ENCODE results near the gene ADNP.
A peak's percentile ranks its signal among the peaks of the same experiment; 100 is the strongest.

ADNP gene

DNA sequence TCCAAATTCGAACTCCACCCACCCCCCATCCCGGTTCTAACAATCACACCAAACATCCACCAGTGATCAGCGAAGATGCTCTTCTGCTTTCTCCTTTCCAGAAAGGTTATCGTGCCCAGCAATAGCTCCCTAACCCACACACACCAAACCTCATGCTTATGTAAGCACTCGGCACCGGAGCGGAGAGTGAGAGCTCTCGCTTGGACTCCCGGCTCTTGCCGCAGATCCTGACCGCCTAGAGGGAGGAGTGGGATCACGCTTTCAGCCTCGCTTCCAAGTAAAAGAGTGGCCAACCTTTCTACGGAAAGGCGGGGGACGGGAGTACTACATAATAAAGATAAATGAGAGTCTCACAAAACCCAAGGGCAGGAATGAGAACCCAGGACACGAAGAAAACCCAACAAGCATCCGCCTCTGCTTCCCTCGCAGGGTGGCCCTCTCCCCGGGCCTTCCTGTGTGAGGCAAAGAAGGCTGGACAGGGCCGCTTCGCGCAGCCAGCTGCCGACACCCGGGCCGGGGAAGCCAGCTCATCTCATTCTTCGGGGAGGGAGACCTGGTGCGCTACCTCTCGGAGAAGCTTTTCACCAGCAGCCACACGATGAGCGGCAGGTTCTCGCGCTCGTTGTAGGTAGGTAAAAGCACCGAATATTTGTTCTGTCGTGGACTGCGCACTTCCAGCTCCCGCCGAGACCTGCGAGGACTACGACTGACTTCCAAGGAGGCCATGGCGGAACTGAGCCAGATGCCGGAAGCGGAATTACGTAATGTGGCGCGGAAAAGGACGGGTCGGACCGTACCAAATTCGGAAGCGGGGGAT, 26.8 kb upstream of the ADNP start, which contains the start of gene DPM1:
Gene DPM1, minus strand, starts transcription at position 735 of the 817 bp plus-strand sequence. Its CDS starts 9 bp downstream, at position 726.
- peak within 1 kb of the TSS; percentile 99 for H3K4me3 Mint-ChIP-seq
- no peaks in the 10 kb centered on the region for H3K9me3 Mint-ChIP-seq
- H3K27ac Mint-ChIP-seq: peak within 1 kb of the TSS; percentile 96
- peak; percentile 92 for DNase-seq
- H3K4me1 Mint-ChIP-seq: peaks cover 61% of the 10 kb centered on the region
- H3K27me3 Mint-ChIP-seq: no peaks in the 10 kb centered on the region
- peaks cover 31% of the 10 kb centered on the region for H3K36me3 Mint-ChIP-seq
- CTCF ChIA-PET: interaction anchor here (0.9 to 2.8 kb wide), 8 partner anchors 9 to 208 kb away, joined by 3 to 19 read pairs (median 6); partner anchors contain the start of genes ADNP and BCAS4

DNA sequence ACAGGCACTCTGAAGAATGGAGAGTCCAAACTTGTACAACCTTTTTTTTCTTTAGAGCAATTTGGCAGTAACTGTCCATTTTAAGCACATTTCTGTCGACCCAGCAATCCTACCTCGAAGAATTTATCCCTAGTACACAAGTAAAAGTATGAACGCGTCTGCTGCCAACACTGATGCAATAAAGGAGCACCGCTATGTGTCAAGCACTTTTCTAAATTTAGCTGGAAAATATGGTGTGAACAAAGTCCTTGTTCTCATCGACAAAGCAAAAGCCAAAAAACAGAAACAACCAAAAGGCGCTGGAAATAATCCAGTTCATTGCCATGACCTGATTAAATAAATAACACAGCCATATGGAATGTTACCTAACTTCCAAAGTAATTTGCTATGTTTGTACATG, 26.0 kb upstream of the ADNP start:
- Mint-ChIP-seq H3K27ac (peak overlapping the region; percentile 96), H3K36me3 (peaks cover 33% of the 10 kb centered on the region), H3K4me1 (peaks cover 61% of the 10 kb centered on the region), H3K9me3 (no peaks in the 10 kb centered on the region), H3K4me3 (peak overlapping the region; percentile 99), H3K27me3 (no peaks in the 10 kb centered on the region)
- CTCF ChIA-PET: interaction anchor here (0.9 to 2.8 kb wide), 7 partner anchors 10 to 208 kb away, joined by 3 to 19 read pairs (median 4); partner anchors contain the start of gene BCAS4
- DNase-seq: no peak

- Mint-ChIP-seq H3K36me3 (peaks cover 46% of the 10 kb centered on the region), H3K4me1 (peaks cover 40% of the 10 kb centered on the region)
Observed at GRCh38 chr20:50953821-50954220, 22.6 kb upstream of the ADNP start.

DNA sequence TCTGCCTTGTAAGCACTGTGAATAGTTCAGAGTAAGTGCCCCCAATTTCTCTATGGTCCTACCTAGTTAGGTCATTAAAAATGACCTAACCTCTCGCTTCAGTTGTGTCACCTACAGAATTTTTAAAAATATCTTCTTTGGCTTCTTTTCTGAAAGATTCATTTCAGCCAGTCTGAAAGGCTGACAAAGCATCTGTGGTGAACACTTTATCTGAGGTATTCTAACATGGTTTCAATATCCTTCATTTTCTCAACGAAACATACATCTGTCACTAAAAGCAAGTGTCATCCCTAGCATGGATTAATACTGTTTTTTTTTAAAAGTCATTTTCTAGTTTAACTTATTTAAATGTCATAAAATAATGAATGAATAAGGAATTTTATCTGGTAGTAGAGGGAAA, 22.0 kb upstream of the ADNP start:
- CTCF ChIA-PET: no interaction called here
- Mint-ChIP-seq H3K4me3 (no peak overlapping the region), H3K27ac (no peak overlapping the region), H3K27me3 (no peaks in the 10 kb centered on the region), H3K4me1 (peaks cover 34% of the 10 kb centered on the region), H3K9me3 (no peaks in the 10 kb centered on the region), H3K36me3 (peaks cover 45% of the 10 kb centered on the region)
- DNase-seq: no peak

More at GRCh38 chr20:50953821-50954220, 22.6 kb upstream of the ADNP start:
- no peak for DNase-seq
- H3K4me3 Mint-ChIP-seq: no peak overlapping the region
- CTCF ChIA-PET: no interaction called here
- no peaks in the 10 kb centered on the region for H3K27me3 Mint-ChIP-seq
- no peak overlapping the region for H3K27ac Mint-ChIP-seq
- no peaks in the 10 kb centered on the region for H3K9me3 Mint-ChIP-seq

- CTCF ChIA-PET: no interaction called here
- no peak for DNase-seq
- Mint-ChIP-seq H3K36me3 (peaks cover 43% of the 10 kb centered on the region), H3K4me1 (no peaks in the 10 kb centered on the region), H3K4me3 (no peak overlapping the region), H3K27me3 (no peaks in the 10 kb centered on the region), H3K27ac (no peak overlapping the region), H3K9me3 (no peaks in the 10 kb centered on the region)
Observed at GRCh38 chr20:50948132-50948785, 17.0 kb upstream of the ADNP start.

GRCh38 chr20:50943069-50943468, 11.8 kb upstream of the ADNP start:
- Mint-ChIP-seq H3K4me3 (no peak overlapping the region), H3K27me3 (no peaks in the 10 kb centered on the region)
- no peak for DNase-seq

GRCh38 chr20:50933589-50933988, 2.4 kb upstream of the ADNP start:
- Mint-ChIP-seq H3K36me3 (peaks cover 44% of the 10 kb centered on the region), H3K27ac (no peak overlapping the region), H3K4me3 (no peak overlapping the region), H3K4me1 (peaks cover 26% of the 10 kb centered on the region), H3K9me3 (no peaks in the 10 kb centered on the region), H3K27me3 (no peaks in the 10 kb centered on the region)
- no peak for DNase-seq
- CTCF ChIA-PET: interaction anchor here (0.9 to 10.7 kb wide), 4 partner anchors 9 to 140 kb away, joined by 3 to 167 read pairs (median 4); partner anchors contain the start of genes BCAS4, DPM1 and MOCS3

More at GRCh38 chr20:50943069-50943468, 11.8 kb upstream of the ADNP start:
- Mint-ChIP-seq H3K27ac (no peak overlapping the region), H3K36me3 (peaks cover 38% of the 10 kb centered on the region), H3K4me1 (no peaks in the 10 kb centered on the region), H3K9me3 (no peaks in the 10 kb centered on the region)
- CTCF ChIA-PET: interaction anchor here (1.0 to 2.7 kb wide), 3 partner anchors 9 to 15 kb away, joined by 3 to 7 read pairs (median 4); partner anchors contain the start of genes DPM1 and MOCS3

DNA sequence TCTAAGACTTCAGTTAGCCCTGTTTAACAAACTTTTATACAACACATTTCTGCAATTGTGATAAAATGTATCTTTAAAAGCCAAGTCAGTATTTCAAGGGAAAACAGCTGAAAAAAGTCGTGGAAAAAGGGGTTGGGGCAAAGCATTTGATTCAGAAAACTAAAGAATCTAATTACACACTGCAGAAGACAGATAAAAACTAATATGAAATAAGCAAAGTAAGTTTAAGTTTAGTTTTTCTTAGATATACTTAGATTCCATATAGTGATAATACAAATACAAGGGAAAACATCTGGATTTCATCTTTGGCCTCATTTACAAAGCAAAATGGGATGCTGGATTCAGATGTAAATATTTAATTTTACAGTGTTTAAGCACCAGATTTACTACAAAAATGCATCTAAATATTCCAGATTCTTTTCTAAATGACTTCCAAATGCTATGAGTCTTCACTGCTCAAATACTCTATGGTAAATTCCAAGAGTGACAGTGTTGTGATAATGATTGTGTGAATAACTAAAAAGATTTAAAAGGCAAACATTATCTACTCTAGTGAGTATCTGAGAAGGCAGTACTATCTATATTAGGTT, 1.5 kb upstream of the ADNP start:
- Mint-ChIP-seq H3K27ac (peak overlapping the region; percentile 94), H3K4me3 (peak overlapping the region; percentile 78), H3K36me3 (peaks cover 48% of the 10 kb centered on the region), H3K9me3 (no peaks in the 10 kb centered on the region), H3K27me3 (no peaks in the 10 kb centered on the region), H3K4me1 (peaks cover 34% of the 10 kb centered on the region)
- CTCF ChIA-PET: interaction anchor here (2.0 to 10.7 kb wide), 2 partner anchors 26 to 140 kb away, joined by 10 to 167 read pairs; partner anchors contain the start of genes BCAS4, DPM1 and MOCS3
- no peak for DNase-seq

DNA sequence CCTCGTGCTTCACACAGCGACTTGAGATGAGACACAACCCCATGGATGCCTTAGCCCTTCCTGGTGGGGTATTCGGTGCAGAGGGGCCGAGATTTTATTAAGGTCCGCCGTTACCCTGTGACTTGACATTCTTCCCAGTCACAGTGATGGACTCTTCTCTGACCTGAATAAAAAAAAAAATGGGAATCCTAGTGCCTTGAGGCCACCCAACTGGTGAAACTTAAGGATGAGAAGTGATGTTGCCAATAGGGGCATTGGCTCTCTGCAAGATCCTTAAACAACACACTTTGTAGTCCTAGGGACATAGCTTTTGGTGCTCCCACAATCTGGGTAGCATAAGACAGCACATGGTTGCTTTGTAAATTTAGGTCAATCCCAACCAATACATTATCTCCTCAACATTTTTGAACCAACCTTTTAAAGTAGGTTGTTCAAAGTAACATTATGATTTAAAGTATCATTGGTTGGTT, 814 bp upstream of the ADNP start:
- no peak for DNase-seq
- Mint-ChIP-seq H3K27ac (peak overlapping the region; percentile 94), H3K4me1 (peaks cover 41% of the 10 kb centered on the region), H3K9me3 (no peaks in the 10 kb centered on the region), H3K36me3 (peaks cover 54% of the 10 kb centered on the region), H3K4me3 (peak overlapping the region; percentile 78), H3K27me3 (no peaks in the 10 kb centered on the region)
- CTCF ChIA-PET: interaction anchor here (1.0 to 10.7 kb wide), 7 partner anchors 11 to 139 kb away, joined by 3 to 167 read pairs (median 5); partner anchors contain the start of genes BCAS4, DPM1 and MOCS3

GRCh38 chr20:50930976-50931305, 296 bp downstream of the ADNP start:
- CTCF ChIA-PET: interaction anchor here (0.6 to 10.7 kb wide), 10 partner anchors 10 to 143 kb away, joined by 3 to 167 read pairs (median 4); partner anchors contain the start of genes BCAS4, DPM1 and MOCS3
- H3K9me3 Mint-ChIP-seq: no peaks in the 10 kb centered on the region
- H3K4me3 Mint-ChIP-seq: peak overlapping the region; percentile 78
- no peaks in the 10 kb centered on the region for H3K27me3 Mint-ChIP-seq
- no peak for DNase-seq
- H3K36me3 Mint-ChIP-seq: peaks cover 50% of the 10 kb centered on the region
- H3K4me1 Mint-ChIP-seq: peaks cover 49% of the 10 kb centered on the region
- peak overlapping the region; percentile 94 for H3K27ac Mint-ChIP-seq

- H3K27me3 Mint-ChIP-seq: no peaks in the 10 kb centered on the region
- no peaks in the 10 kb centered on the region for H3K9me3 Mint-ChIP-seq
- H3K27ac Mint-ChIP-seq: peak overlapping the region; percentile 98
- H3K4me1 Mint-ChIP-seq: peaks cover 55% of the 10 kb centered on the region
- peaks cover 53% of the 10 kb centered on the region for H3K36me3 Mint-ChIP-seq
- CTCF ChIA-PET: interaction anchor here (0.5 to 10.7 kb wide), 20 partner anchors 10 to 183 kb away, joined by 3 to 167 read pairs (median 6); partner anchors contain the start of genes BCAS4, DPM1 and MOCS3
- peak overlapping the region; percentile 93 for H3K4me3 Mint-ChIP-seq
- peak; percentile 47 for DNase-seq
Observed at GRCh38 chr20:50930139-50930975, 880 bp downstream of the ADNP start.

DNA sequence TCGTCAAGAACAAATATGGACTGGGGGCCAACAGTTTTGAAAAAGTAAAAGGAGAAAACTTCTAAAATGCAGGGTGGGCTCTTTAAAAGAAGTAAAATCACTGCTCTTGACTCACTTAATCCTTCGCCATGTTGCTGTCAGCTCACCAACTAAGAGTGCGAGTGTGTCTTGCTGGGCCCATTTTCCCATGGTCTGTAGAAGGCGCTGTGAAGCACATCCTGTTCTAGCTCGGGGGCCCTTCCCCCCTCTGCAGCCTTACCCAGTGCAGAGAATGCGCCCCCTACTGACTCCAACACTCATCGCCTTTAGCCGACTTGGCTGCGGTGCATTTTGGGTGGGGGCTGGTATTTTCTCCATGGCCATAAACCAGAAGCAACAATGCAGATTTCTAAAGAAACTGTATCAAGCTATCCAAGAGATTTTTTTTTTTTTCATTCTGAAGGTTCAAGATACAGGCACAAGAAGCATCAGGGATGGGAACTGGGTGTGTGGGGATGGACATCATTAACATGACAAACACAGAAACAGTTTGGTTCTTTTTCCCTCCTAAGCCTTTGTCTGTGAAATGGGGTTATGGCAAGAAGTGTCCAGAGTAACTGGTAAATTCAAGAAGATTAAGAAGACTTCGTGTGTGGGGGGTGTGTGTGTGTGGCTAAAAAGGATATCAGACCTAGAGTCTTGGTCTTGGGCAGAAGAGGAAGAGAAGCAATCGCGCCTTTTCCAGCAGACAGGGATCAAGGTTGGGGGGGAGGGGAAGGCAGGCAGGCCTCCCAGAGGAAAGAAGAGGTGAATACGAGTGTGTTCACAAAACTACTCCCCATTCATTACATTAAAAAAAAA, 1.7 kb downstream of the ADNP start:
- Mint-ChIP-seq H3K4me1 (peaks cover 61% of the 10 kb centered on the region), H3K27ac (peak overlapping the region; percentile 98), H3K27me3 (no peaks in the 10 kb centered on the region), H3K4me3 (peak overlapping the region; percentile 93), H3K36me3 (peaks cover 52% of the 10 kb centered on the region), H3K9me3 (no peaks in the 10 kb centered on the region)
- CTCF ChIA-PET: interaction anchor here (0.5 to 10.7 kb wide), 24 partner anchors 9 to 182 kb away, joined by 3 to 167 read pairs (median 6); partner anchors contain the start of genes BCAS4, DPM1 and MOCS3
- peak; percentile 97 for DNase-seq
